HG03439 (cell line): ENCODE measurements around the gene BLOC1S4.
"Not testable (repeated sequence)": the region's sequence is repeated elsewhere in the genome, so short reads cannot be mapped to it uniquely, and the experiment has no call there.

Experiments
- ATAC-seq: cut with Tn5 transposase; IDR thresholded peaks from one replicate; pipeline ENCODE4 v1.9.1; 2021; ENCODE audit warnings: mild to moderate bottlenecking, moderate library complexity; ENCODE audit not compliant: unreplicated experiment

Gene BLOC1S4

DNA sequence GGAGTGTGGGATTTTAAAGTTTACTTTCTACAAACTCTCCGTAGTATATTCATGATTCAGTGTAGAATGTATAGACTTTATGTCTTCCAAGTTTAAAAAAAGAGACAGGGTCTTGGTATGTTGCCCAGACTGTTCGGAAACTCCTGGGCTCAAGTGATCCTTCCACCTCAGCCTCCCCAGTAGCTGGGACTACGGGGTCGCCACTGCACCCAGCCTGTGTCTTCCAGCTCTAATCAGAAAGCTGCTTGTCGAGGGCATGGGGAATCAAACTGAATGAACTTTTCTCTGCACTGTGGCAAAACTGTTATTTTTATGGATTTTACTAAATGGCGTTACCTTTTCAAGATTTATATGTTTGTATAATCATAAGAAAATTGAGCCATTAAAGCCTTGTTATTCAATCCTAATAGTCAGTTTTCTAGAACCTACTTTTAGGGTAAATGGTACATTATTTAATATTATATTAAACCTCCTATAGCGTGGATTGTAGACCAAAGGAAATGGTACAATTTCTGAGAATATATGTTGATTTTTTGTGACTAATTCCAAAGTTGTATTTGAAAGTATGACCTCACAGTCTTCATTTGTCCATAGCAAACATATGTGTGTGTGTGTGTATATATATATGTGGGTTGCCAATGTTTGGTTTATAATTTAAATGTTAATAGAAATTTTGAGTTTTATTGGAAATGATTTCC is 1.1 kb downstream of the BLOC1S4 start:
- no peak for ATAC-seq

DNA sequence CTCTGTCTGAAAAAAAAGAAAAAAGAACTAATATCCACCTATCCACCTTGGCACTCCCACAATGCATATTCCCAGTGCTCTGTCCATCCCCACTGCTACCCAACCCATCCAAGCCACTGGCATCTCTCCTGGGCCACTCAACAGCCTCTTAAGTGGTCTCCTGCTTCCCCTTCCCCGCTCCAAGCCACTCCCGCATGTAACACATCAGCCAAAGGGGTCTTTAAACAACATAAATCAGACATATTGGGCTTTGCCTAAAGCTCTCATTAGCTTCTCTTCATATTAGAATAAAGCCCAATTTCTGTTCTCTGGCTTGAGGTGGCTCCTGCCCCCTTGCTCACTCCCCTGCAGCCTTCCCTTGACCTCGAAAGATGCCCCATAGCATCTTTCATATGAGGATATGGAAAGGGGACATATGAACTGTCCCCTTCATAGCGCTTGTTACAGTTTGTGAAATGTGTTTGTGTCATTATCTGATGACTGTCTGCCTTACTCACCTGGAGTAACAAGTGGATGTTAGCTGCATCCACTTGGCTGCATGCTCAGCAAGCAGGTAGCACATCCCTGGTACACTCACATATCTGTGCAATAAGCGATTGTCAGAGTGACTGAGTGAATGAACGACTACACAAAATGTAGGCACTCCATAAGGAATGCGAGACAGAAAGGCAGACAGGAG is 3.1 kb downstream of the BLOC1S4 start:
- no peak for ATAC-seq

DNA sequence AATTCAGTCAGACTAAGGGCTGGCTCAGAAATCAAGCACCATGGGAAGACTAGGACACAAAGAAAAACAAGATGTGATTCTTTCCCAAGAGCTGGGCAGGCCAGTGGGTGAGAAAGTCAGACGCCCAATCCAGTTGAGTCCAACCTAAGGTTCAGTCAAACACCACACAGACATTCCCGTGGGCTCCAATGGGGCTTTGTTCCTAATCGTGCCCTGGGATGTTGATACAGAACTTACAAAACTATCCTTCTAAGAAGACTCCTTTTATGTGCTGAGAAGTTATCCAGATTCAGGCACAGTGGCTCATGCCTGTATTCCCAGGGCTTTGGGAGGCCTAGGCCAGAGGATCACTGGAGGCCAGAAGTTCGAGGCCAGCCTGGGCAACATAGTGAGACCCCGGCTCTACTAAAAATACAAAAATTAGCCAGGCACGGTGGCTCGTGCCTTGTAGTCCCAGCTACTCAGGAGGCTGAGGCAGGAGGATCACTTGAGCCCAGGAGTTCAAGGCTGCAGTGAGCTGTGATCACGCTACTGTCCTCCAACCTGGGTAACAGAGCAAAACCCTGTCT is 3.7 kb downstream of the BLOC1S4 start:
- no peak for ATAC-seq

DNA sequence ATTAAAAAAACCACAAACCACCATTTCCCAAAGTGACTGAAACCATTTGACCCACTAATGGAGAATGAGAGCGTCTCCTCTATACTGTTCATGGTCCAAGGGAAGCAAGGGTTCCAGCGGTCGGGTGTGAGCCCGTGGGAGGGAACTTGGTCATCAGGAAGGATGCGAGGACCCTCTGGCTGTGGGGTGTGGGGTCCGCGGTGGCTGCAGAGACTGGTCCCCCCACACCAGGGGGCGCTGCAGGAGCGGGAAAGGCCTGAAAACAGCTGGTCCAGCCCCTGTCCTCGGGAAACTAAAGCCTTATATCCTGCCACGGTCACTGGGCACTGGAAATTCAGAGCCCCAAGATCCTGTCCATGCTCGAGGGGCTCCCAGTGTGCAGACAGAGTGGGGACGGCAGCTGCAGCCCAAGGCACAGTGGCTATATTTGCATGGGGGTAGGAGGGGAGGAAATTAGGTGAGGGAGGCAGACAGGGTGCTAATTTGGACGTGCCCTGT is 4.3 kb downstream of the BLOC1S4 start:
- ATAC-seq: no peak

DNA sequence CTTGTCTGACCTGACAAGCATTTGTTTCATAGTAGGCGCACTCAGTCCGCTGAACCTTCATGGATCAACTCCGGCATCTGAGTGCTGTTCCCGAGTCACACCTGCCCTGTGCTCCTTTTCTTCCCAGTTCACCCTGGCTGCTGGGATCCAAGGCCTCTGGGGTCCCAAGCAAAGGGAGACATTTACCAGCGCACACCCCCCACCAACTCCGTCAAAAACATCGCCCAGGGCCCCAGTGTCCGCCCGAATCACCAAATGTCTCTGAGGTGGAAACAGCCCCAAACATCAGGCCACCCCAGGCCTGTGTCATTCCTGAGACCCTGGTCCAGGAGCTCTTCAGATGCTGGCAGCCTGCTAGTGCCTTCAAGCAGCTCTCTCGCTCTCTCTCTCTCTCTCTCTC is 5.1 kb downstream of the BLOC1S4 start:
- no peak for ATAC-seq

DNA sequence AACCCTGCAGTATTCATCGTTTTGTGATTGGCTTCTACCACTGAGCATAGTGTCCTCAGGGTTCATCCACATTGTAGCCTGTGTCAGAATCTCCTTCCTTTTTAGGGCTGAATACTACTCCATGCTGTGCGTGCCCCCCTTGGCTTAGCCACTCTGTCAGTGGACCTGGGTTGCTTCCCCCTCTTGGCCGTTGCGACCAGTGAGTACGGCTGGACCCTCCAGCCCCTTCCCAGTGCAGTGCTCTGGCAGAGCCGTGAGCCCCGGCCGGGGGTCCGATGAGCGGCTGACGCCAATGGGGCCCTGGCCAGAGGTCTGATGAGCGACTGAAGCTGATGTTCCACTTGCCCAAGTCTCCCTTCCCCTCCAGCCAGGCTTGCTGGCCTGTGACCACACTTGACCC is 6.9 kb downstream of the BLOC1S4 start:
- ATAC-seq: no peak

DNA sequence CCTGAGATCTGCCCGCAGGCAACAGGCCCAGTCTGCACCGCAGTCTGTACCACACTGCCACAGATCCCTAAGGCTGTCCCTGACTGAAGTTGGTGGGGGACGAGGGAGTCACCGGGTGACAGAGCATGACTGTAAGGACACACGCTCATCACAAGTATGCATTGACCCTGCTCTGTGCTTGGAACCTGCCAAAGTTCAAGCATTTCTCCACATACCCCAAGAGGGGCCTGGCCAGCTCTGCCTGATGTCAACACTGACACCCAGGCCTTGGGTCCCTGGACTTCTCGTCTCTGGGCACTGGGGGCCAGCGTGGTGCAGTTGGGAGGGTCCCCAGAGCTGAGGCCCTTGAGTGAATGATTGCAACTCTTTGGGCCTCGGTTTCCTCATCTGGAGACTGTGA is 7.9 kb downstream of the BLOC1S4 start:
- no peak for ATAC-seq

DNA sequence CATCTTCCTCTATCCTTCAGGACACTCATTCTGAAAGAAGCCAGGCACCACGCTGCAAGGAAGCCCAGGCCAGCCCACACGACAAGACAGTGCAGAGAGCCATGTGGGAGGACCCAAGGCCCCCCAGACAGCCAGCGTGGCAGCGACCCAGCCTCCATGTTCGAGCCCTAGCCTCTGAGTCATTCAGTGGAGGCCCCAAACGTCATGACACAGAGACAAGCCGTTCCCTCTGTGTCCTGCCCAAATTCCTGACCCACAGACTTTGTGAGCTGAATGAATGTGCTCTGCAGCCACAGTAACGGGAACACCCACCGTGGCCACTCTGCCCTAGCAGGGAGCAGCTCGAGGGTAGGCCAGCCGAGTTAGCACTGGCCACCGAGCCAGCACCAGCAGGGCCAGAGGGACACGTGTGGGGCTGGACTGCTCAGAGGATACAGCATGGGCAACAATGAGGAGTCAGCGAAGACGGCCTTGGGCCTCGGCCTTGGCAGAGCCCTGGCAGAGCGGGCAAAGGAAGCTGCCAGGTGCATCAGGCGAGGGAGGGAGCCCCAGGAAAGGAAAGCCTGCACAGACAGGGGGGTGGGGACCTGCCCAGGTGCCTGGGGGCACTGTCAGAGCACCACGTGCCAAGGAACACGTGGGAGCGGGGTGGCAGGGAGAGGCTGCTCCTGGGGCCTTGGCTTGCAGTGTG is 8.6 kb downstream of the BLOC1S4 start:
- ATAC-seq: no peak

DNA sequence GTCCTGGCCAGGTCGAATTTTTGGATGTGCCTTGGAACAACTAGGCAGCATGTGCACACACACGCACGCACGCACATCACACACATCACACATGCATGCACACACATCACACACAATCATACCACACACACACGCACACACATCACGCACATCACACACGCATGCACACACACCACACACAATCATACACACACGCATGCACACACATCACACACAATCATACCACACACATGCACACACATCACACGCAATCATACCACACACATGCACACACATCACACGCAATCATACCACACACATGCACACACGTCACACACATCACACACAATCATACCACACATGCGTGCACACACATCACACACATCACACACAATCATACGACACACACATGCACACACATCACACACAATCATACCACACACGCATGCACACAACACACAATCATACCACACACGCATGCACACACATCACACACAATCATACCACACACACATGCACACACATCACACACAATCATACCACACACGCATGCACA is 9.5 kb downstream of the BLOC1S4 start:
- not testable (repeated sequence) for ATAC-seq

DNA sequence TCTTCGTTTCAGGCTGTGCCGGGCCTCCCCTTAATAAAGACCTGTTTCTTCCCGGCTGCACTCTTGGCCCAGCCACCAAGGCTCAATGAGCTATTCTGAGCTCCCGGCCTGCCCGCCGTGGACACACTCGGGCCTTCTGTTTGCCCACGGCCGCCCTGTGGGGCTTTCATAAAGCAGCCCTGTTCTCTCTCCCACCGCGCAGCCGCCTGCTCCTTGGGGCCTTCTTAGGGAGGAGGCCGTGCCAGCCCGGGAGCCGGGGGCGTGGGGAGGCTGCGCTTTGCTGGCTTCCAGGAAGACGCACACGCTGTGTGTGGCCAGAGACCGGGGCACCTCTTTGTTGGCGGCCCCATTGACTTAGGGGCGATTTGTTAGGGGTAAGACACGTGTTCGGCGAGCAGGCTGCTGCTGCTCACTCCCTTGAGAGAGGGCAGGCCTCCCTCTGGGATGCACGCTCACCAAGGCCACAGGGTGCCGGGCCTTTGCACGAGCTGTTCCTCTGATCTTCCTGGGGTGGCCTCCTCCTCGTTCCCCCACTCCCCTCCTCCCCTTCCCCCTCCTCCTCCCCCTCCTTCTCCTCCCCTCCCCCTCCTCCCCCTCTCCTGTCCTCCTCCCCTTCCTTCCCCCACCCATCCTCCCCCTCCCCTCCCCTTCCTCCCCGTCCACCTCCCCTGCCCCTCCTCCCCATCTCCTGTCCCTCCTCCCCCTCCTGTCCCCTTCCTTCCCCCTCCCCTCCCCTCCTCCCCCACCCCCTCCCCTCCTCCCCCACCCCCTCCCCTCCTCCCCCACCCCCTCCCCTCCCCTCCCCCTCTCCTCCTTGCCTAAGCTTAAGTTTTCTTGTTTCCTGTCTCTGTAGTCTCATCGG is 11.3 kb downstream of the BLOC1S4 start:
- no peak for ATAC-seq

DNA sequence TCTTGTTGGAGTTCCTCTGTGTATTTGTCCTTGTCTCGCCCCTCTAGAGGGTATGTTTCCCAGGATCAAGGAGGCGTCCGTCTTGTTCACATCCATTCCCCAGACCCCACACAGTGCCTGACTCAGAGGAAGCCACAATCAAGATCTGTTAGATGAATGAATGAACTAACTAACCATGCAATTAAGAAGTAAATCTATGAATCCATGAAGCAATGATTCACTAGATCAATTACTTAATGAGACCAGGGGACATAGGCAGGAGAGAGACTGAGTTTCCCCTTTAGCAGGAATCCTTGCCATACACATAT is 11.9 kb downstream of the BLOC1S4 start:
- ATAC-seq: no peak

DNA sequence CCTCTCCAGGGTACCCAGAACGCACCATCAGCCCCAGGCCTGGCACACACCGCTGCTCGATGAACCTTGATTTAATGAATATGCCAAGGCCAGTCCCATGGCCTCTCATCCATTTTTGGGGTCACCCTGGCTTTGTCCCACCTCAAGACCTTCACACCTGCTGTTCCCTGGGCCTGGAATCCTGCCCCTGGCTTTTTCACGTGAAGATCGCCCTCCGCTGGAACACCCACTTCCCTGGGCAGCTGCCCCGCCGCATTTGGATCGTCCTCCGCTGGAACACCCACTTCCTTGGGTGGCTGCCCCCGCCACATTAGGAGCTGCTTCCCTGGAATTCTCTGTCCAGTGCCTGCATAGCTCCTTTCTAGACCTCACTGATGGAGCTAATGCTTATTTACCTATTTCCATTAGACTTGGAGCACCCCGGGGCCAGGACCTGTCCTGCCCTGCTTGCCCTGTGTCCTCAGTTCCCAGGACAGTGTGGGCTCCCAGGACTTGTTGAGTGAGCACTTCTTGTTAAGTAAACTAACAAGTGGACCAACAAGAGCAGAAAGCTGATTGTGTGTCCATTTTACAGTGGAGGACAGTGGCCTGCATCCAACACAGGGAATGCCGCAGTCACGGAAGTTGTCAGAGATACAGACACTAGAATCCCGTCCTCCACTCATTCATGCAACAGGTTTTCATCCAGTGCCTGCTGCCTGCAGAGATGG is 12.5 kb downstream of the BLOC1S4 start:
- no peak for ATAC-seq

DNA sequence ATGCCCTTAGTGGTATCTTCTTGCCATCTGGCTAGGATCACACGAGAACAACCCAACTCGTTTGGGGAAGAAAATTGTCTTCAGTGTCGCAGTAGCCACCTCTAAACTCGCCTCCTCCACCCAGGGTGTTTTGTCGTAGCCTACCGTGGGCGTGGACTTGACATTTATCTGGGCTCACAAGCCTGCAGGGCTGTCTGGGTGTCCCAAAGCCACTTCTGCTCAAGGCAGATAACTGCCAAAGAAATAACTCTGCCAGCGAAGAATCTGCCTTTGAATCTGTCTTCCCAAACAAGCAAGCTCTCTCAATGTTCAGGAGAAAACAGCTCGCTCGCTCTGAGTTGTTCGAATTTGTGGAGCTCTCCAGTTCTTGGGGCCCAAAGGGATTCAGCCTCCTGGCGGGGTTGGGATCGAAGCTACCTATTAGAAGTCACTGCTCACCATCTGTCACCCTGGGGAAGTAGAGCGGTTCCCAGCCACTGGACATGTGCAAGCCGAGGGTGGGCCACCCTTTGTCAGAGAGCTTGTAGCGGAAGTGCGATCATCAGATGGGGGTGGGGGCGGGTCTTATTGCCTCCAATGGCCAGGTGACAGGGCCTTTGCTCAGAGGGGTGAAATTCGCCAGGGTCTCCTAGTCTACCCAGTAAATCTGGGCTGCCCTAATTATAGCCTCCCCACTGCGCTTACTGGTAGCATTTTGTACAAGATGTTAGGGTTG is 14.8 kb downstream of the BLOC1S4 start:
- no peak for ATAC-seq

DNA sequence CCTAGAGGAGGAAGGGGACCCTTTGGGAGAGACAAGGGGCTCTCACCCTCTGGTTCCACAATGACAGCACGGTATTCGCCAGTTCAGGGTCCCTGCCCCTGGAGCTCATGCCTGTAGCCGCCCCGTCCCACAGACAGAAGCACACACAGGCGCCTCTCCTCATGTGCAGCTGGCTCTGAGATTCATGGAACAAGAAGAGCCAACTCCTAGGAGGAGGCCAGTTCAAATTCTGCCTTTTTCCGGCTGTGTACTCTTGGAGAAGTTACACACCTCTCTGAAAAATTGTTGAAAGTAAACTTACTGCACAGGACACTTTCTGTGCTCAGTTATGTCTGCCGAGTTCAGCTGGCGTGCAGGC is 15.3 kb downstream of the BLOC1S4 start:
- ATAC-seq: no peak

DNA sequence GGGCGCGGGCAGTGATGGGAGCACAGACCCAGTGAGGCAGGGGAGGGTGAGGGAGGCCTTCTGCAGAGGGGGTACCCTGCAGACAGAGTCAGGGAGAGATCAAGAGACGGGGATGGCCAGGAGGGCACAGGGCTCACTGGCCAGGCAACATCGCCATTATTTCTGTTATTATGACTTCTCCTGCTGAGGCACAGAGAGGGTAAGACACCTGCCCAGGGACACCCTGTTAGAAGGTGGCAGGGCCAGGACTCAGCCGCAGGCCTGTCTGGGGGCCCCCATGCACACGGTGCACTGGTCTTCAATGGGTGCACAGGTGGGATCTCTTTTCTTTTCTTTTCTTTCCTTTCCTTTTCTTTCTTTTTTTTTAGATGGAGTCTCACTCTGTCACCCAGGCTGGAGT is 15.8 kb downstream of the BLOC1S4 start:
- no peak for ATAC-seq

DNA sequence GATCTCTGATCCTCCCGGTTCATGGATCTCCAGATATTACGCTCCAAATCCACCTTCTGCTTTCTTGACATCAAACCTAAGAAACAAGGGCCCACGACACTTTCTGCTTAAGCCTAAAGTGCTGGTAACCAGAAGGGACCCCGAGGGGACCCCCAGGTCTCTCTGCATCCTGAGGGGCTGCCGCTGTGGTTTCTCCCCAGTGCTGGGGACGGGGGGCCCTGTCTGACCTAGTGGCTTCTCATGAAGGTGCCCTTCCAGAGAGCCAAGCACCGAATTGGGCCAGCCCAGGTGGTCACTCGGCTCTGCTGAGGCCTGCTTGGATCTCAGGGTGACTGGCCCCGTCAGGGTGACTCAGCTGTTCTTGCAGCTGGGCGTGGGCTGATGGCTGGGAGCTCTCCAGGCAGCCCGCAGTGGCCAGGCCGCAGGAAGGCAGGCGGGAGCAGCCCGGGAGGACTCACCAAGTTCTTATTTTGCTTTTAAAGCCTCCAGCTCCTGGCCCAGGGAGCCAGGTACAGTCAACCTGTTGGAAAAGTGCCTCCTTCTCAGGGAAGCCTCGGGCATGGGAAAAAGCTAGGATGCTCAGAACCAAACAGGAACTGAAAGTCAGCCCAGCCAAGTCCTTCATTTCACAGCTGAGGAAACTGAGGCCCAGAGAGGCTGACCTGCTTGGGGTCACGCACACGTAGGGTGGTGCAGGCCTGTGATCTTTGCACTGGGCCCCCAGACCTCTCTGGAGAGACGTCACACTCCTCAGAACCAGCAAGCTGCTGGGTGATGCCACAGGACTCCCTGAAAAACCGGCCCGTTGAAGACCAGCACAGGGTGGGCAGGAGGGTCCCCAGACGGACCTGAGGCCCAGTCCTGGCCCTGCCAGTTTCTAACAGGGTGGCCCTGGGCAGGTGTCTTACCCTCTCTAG is 16.7 kb downstream of the BLOC1S4 start:
- ATAC-seq: no peak

DNA sequence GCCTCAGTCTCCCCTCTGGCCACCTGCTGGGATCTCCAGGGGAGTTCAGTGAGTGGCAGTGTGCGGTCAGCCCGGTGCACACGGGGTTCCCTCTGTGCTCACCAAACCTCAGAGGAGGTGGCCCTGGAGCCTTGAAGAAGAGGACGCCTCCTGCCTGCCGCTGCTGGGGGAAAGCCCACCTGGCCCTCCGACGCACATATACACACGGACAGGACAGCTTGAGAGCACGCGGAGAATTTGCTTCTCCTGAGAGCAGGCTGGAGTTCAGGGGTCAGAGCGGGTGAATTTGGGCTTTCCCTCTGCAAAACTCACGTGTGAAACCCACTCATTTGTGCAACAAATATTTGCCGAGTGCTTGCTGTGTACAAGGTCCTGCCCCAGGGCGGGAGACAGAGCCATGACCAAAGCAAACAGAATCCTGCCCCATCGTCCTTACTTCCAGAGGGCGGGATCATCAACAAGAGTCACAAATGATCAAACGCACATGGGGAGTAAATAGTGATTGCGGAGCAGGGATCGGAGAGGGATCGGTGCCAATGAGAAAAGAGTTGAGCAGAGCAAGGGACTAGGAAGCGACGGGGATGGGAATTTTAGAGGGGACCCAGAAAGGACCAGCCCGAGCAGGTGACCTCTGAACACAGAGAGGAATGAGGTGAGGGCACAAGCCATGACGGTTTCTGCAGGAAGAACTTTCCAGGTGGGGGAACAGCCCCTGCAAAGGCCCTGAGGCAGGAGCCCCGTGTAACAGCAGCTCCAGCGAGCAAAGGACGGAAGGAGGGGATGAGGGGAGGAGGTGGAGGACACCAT is 17.6 kb downstream of the BLOC1S4 start:
- no peak for ATAC-seq
